ENCODE data around the gene NGB.
"Not testable (repeated sequence)": the region's sequence is repeated elsewhere in the genome, so short reads cannot be mapped to it uniquely, and the experiment has no call there.

The NGB gene, protein sequence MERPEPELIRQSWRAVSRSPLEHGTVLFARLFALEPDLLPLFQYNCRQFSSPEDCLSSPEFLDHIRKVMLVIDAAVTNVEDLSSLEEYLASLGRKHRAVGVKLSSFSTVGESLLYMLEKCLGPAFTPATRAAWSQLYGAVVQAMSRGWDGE

GRCh38 chr14:77271113-77271710 is at the start of gene NGB:
NGB (minus strand) TSS chr14:77271206; CDS start chr14:77270937, 269 bp downstream.
- Histone ChIP-seq H3K27me3 (ENCODE audit: insufficient read depth, low read depth, severe bottlenecking) (no peaks in the 10 kb centered on the region), H3K4me3 (ENCODE audit: low read depth, low read length) (no peak within 1 kb of the TSS), H3K27ac (no peak within 1 kb of the TSS), H3K9me3 (ENCODE audit: severe bottlenecking) (peaks cover 3% of the 10 kb centered on the region), H3K36me3 (no peaks in the 10 kb centered on the region)
- DNase-seq: no peak
- TF ChIP-seq, protein P1, sequence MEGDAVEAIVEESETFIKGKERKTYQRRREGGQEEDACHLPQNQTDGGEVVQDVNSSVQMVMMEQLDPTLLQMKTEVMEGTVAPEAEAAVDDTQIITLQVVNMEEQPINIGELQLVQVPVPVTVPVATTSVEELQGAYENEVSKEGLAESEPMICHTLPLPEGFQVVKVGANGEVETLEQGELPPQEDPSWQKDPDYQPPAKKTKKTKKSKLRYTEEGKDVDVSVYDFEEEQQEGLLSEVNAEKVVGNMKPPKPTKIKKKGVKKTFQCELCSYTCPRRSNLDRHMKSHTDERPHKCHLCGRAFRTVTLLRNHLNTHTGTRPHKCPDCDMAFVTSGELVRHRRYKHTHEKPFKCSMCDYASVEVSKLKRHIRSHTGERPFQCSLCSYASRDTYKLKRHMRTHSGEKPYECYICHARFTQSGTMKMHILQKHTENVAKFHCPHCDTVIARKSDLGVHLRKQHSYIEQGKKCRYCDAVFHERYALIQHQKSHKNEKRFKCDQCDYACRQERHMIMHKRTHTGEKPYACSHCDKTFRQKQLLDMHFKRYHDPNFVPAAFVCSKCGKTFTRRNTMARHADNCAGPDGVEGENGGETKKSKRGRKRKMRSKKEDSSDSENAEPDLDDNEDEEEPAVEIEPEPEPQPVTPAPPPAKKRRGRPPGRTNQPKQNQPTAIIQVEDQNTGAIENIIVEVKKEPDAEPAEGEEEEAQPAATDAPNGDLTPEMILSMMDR (IDR thresholded peaks at IDR 0.05; ENCODE audit: low read depth, low read length): no peak

DNA sequence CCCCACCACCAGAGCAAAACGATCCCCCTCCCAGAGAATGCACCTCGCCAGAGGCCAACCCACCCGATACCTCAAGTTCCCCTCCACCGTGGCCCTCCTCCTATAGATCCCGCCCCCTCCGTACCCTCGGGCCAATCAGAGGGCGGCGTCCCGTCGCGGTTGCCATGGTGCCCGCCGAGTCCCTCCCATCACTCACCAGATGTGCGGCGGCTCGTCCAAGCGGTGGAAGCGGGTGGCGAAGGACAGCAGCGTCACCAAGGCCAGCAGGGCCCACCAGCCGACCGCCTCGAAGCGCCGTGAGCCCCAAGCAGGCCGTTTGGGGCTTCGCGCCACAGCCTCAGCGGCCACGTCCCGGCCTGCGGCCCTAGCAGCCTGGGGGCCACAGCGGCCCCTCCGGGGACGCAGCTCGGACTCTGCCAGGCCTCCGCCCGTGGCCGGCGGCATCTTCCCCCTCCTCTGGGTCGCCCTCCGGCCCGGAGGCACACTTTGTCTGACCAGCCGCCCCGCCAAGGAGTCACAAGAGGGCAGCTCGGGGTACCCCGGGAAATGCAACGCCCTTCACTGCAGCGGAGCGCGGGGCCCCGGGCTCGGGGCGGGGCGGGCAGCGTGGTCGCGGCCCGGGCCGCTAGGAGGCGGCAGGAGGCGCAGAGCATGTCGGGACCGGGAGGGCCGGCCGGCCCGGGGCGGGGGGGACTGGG is 49.4 kb upstream of the NGB start, which contains the start of gene POMT2:
POMT2 (minus strand) TSS at position 646 of the 698 bp plus-strand sequence; CDS start at position 444, 202 bp downstream.
- peak; percentile 94 for DNase-seq
- H3K36me3 ChIP-seq: no peaks in the 10 kb centered on the region; the same call in 1 of the 2 replicates
- peak within 1 kb of the TSS; percentile 67 for H3K4me3 ChIP-seq (ENCODE audit: low read depth, low read length)
- TF ChIP-seq, protein P1 (IDR thresholded peaks at IDR 0.05; ENCODE audit: low read depth, low read length): peak; percentile 32; the same call in 1 of the 2 replicates
- H3K9me3 ChIP-seq (ENCODE audit: severe bottlenecking): no peaks in the 10 kb centered on the region
- no peaks in the 10 kb centered on the region for H3K27me3 ChIP-seq (ENCODE audit: insufficient read depth, low read depth, severe bottlenecking)
- peak within 1 kb of the TSS; percentile 97 for H3K27ac ChIP-seq

DNA sequence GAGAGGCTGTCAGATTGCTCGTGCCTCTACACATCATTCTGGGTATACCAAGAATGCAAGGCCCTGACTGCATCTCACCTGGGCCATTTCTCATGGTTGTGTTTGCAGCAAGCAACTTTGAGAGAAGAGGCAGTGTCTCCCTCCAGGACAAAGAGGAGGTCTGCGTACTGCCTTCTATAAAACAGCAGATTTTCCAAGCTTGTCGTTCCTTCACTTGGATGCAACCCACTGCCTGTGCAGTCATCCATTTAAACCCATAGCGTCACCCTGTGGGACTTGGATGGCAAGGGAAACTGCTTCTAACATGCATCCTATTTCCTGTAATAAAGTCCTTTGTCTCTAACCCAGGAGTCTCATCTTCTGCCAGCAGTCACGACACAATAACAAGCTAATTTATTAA is 48.4 kb upstream of the NGB start:
- Histone ChIP-seq H3K27ac (no peak overlapping the region), H3K36me3 (no peaks in the 10 kb centered on the region; the same call in 1 of the 2 replicates), H3K4me3 (ENCODE audit: low read depth, low read length) (no peak overlapping the region), H3K27me3 (ENCODE audit: insufficient read depth, low read depth, severe bottlenecking) (no peaks in the 10 kb centered on the region), H3K9me3 (ENCODE audit: severe bottlenecking) (no peaks in the 10 kb centered on the region)
- DNase-seq: no peak
- TF ChIP-seq, protein P1 (IDR thresholded peaks at IDR 0.05; ENCODE audit: low read depth, low read length): no peak

DNA sequence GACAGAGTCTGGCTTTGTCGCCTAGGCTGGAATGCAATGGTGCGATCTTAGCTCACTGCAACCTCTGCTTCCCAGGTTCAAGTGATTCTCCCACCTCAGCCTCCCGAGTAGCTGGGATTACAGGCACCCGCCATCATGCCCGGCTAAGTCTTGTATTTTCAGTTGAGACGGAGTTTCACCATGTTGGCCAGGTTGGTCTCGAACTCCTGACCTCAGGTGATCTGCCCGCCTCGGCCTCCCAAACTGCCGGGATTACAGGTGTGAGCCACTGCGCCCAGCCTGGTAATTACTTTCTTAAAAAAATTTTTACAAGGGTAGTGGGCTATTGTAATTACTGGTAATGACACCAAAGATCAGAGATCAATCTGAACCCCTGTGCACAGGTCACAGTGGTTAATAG is 47.8 kb upstream of the NGB start:
- not testable (repeated sequence) for H3K27me3 ChIP-seq (ENCODE audit: insufficient read depth, low read depth, severe bottlenecking); DNase-seq; H3K27ac ChIP-seq

GRCh38 chr14:77318006-77318553 is 47.1 kb upstream of the NGB start:
- TF ChIP-seq, protein P1 (IDR thresholded peaks at IDR 0.05; ENCODE audit: low read depth, low read length): no peak
- Histone ChIP-seq H3K27me3 (ENCODE audit: insufficient read depth, low read depth, severe bottlenecking) (no peaks in the 10 kb centered on the region), H3K9me3 (ENCODE audit: severe bottlenecking) (no peaks in the 10 kb centered on the region), H3K4me3 (ENCODE audit: low read depth, low read length) (no peak overlapping the region), H3K27ac (no peak overlapping the region), H3K36me3 (no peaks in the 10 kb centered on the region; the same call in 1 of the 2 replicates)
- DNase-seq: no peak

More for the DNA sequence above, 47.8 kb upstream of the NGB start:
- H3K9me3 ChIP-seq (ENCODE audit: severe bottlenecking); H3K36me3 ChIP-seq; H3K4me3 ChIP-seq (ENCODE audit: low read depth, low read length): not testable (repeated sequence)

DNA sequence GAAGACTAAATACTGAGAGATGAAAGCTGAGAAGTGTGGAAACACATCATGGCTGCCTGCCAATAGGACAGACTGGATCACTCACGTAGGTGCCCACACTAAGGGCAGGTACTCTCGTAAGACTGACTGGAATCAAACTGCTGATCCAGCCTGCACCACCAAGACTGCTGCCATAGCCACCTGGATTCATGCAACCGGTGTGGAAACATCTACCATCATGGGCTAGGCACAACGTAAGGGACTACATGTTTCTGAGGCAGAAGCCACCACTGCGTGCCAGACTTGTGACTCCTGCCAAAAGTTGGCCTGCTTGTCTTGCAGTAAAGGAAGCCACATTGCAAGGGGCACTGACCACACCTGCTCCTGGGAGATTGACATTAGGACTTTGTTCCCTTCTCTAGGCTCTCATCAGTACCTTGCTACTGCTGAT is 45.9 kb upstream of the NGB start:
- Histone ChIP-seq H3K9me3 (ENCODE audit: severe bottlenecking) (no peaks in the 10 kb centered on the region), H3K27ac (peak overlapping the region; percentile 84), H3K36me3 (no peaks in the 10 kb centered on the region; the same call in 1 of the 2 replicates), H3K4me3 (ENCODE audit: low read depth, low read length) (no peak overlapping the region), H3K27me3 (ENCODE audit: insufficient read depth, low read depth, severe bottlenecking) (no peaks in the 10 kb centered on the region)
- TF ChIP-seq, protein P1 (IDR thresholded peaks at IDR 0.05; ENCODE audit: low read depth, low read length): no peak
- DNase-seq: no peak

Measured in WERI-Rb-1 (cell line).